ENCODE results near the gene DCXR.

The DCXR gene

GRCh38 chr17:82008941-82009405 is 28.5 kb downstream of the DCXR start:
- DNase-seq (no peak), ATAC-seq (replicated peaks) (no peak)
- no peaks in the 10 kb centered on the region for H3K36me3 Mint-ChIP-seq (ENCODE audit: insufficient read depth)
- peaks cover 3% of the 10 kb centered on the region in 2 donors for H3K4me1 Mint-ChIP-seq (ENCODE audit: low read depth in 2 of 2)
- no peaks in the 10 kb centered on the region for H3K9me3 Mint-ChIP-seq
- peak overlapping the region; percentile 19 to 29 for H3K27ac Mint-ChIP-seq
- no peak overlapping the region for H3K4me3 Mint-ChIP-seq
- no peaks in the 10 kb centered on the region for H3K27me3 Mint-ChIP-seq

GRCh38 chr17:82008258-82008940 is 29.1 kb downstream of the DCXR start:
- H3K9me3 Mint-ChIP-seq, result no peaks in the 10 kb centered on the region
- no peaks in the 10 kb centered on the region for H3K36me3 Mint-ChIP-seq (ENCODE audit: insufficient read depth)
- no peak for ATAC-seq (replicated peaks)
- H3K27ac Mint-ChIP-seq, result no peak overlapping the region
- no peak overlapping the region for H3K4me3 Mint-ChIP-seq
- H3K4me1 Mint-ChIP-seq (ENCODE audit: low read depth in 2 of 2), result peaks cover 3% of the 10 kb centered on the region in 2 donors
- H3K27me3 Mint-ChIP-seq, result no peaks in the 10 kb centered on the region
- DNase-seq, result no peak

- no peaks in the 10 kb centered on the region for H3K27me3 Mint-ChIP-seq
- no peak overlapping the region for H3K27ac Mint-ChIP-seq
- DNase-seq, result no peak
- ATAC-seq (replicated peaks), result no peak
- H3K9me3 Mint-ChIP-seq, result no peaks in the 10 kb centered on the region
- peaks cover 3% of the 10 kb centered on the region in 2 donors for H3K4me1 Mint-ChIP-seq (ENCODE audit: low read depth in 2 of 2)
- H3K36me3 Mint-ChIP-seq (ENCODE audit: insufficient read depth), result no peaks in the 10 kb centered on the region
- no peak overlapping the region for H3K4me3 Mint-ChIP-seq
Observed at GRCh38 chr17:82007495-82008257, 29.8 kb downstream of the DCXR start.

DNA sequence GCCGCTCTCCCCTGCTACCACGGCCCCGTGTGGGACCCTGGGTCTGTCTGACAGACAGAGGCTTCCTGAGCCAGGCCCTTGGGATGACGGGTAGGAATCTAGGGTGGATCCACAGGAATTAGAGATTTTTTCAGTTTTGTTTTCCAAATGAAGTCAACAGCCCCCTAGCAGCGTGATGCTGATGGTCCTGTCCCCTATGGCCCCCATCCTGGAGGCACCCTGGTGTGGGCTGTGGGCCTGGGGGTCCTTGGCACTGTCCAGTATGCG is 30.3 kb downstream of the DCXR start:
- Mint-ChIP-seq H3K27ac (no peak overlapping the region), H3K27me3 (no peaks in the 10 kb centered on the region), H3K4me3 (no peak overlapping the region), H3K9me3 (no peaks in the 10 kb centered on the region), H3K36me3 (ENCODE audit: insufficient read depth) (no peaks in the 10 kb centered on the region), H3K4me1 (ENCODE audit: low read depth in 2 of 2) (peaks cover 3% of the 10 kb centered on the region in 2 donors)
- ATAC-seq (replicated peaks) (no peak), DNase-seq (no peak)

DNA sequence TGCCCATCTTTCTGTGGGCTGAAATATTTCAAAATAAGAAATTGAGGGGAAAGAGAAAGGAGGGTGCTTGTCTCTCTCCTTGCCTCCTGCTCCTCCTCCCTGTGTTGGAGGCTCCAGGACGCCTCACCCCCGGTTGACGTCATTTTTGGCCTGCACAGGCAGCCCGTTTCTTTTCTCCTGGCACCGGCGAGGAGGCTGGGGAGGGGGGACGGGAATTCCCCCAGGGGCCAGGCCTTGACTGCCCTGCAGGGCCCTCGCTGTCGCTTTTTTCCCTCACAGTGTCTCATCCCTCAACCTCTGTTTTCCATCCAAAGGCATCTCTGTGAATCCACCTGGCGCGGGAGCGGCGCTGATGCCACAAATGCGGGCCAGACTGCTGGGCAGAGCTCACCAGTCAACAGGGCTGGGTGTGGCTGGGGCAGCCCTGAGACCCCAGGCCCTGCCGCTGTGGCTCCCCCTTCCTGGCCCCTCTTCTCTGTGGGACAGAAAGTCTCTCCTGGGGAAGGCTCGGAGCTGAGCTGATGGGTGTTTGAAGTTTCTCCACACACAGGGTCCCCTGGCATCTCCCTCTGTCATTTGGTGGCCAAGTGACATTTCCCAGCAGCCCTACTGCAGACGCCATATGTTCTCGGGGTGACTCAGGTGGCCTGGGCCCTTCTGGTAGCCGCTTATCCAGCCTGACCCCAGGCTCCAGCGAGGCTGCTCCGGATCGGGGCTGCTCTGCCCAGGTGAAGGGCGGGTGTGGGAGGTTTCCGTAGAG is 30.8 kb downstream of the DCXR start:
- H3K27ac Mint-ChIP-seq, result no peak overlapping the region
- no peaks in the 10 kb centered on the region for H3K36me3 Mint-ChIP-seq (ENCODE audit: insufficient read depth)
- no peaks in the 10 kb centered on the region for H3K27me3 Mint-ChIP-seq
- DNase-seq (no peak), ATAC-seq (replicated peaks) (no peak)
- peaks cover 3% of the 10 kb centered on the region in 2 donors for H3K4me1 Mint-ChIP-seq (ENCODE audit: low read depth in 2 of 2)
- H3K9me3 Mint-ChIP-seq, result no peaks in the 10 kb centered on the region
- no peak overlapping the region for H3K4me3 Mint-ChIP-seq

DNA sequence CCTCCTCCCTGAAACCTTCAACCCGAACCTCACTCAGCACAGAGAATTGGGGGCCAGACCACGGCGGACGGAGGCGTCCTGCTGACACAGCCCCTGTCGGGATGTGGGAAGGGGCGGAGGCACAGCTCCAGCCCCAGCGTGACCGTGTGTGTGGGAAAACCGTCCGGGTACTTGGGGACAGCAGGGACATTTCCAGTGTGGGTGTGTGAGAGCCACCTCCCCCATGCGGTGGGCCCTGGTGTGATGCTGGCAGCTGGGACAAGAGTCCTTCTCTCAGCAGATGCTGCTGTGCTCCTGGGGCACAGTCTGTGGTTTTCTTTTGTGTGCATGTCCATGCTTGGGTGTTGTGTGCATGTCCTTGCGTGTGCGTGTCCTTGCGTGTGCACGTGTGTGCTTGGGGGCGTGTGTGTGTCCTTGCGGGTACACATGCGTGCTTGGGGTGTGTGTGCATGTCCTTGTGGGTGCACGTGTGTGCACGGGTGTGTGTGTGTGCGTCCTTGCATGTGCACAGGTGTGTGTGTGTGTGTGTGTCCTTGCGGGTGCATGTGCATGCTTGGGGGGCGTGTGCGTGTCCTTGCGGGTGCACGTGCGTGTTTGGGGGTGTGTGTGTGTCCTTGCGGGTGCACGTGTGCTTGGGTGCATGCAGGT is 31.7 kb downstream of the DCXR start:
- ATAC-seq (replicated peaks) (no peak), DNase-seq (no peak)
- Mint-ChIP-seq H3K27me3 (no peaks in the 10 kb centered on the region), H3K4me1 (ENCODE audit: low read depth in 2 of 2) (peaks cover 3% of the 10 kb centered on the region in 2 donors), H3K27ac (no peak overlapping the region), H3K36me3 (ENCODE audit: insufficient read depth) (no peaks in the 10 kb centered on the region), H3K9me3 (no peaks in the 10 kb centered on the region), H3K4me3 (no peak overlapping the region)

DNA sequence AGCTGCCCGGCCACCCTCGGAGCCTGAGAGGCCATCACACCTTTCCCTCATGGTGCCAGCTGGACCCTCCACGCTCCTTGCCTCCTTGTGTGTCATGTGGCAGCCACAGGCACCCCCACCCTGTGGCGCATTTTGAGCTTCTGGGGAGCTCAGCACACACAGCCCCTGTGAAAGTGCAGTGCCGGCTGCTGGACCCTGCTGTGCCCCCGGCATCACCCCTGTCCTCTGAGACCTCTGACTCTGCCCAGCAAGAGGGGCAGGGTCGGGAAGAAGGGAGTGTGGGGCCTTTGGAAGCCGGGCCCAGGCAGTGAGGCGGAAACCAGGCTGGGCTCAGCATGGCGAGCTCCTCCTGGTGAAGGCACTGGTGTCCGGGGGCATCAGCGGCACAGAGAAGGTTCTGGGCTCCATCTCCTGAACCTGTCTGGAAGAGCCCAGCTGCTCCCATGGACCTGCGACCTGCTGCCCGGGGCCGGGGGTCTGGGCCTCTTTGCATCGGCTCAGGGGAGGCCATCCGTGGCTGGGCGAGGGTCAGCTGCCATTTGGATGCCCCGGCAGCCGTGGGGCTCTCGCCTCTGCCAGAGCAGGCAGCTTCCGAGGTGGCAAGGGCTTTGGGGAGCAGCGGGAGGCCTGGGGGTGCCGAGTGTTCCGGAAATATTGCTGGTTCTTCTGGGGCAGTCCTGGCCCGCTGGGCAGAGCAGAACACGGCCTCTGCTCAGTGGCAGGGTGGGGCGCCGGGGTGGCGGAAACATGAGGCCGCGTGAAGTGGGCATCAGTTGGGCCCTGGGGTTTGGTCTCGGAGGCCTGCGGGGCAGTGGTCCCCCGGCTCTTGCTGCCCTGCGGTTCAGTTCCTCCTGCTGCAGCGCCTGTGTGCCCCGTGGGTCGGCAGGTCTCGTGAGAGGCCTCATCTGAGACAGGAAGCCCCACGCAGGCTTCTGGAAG is 32.7 kb downstream of the DCXR start:
- H3K4me3 Mint-ChIP-seq, result no peak overlapping the region
- DNase-seq, result no peak
- no peak overlapping the region for H3K27ac Mint-ChIP-seq
- H3K27me3 Mint-ChIP-seq, result no peaks in the 10 kb centered on the region
- no peak for ATAC-seq (replicated peaks)
- peaks cover 3 to 5% of the 10 kb centered on the region in 2 donors for H3K4me1 Mint-ChIP-seq (ENCODE audit: low read depth in 2 of 2)
- no peaks in the 10 kb centered on the region for H3K36me3 Mint-ChIP-seq (ENCODE audit: insufficient read depth)
- no peaks in the 10 kb centered on the region for H3K9me3 Mint-ChIP-seq

DNA sequence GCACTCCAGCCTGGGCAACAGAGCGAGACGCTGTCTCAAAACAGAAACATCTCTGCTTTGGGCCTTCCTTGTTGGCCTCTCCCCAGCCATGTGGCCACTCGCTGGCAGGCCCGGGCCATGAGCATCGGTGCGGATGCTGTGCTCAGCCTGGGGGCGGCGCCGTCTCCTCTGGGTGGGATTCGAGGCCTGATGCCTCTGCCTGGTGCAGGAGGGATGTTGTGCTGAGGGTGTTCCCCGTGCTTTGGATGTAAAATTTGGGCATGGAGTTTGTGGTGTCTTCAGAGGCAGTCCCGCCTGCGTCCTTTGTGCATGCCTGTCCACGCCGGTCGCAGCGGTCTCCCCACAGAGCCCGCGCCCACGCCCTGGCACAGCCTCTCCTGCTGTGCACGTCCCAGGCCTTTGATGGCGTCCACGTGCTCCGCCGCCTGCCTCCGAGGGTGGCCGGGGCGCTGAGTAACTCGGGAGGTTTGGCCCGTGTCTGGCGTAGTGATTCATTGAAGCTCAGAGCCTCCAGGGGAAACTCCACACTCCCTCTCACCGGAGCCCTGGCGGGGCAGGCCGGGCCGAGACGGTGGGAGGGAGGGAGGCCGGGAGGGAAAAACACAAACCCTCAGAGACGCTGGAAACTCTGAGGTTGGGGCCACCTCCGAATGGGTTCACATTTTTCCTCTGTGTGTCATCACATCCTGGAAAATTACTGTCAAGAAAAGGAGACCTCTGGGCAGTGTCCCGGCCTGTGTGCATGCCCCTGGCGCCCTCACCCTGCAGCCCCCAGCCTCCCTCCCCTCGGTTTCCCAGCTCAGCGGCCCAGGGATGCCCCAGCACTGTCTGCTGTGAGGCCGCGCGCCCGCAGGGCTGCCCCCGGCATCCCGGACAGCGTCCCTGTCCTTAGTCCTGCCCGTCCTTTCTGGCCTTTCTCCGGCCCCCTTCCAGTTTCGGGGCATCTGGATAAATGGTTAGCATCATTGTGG is 33.8 kb downstream of the DCXR start:
- DNase-seq, result no peak
- no peaks in the 10 kb centered on the region for H3K9me3 Mint-ChIP-seq
- H3K27me3 Mint-ChIP-seq, result no peaks in the 10 kb centered on the region
- peaks cover 3% of the 10 kb centered on the region for H3K36me3 Mint-ChIP-seq (ENCODE audit: insufficient read depth)
- no peak overlapping the region for H3K4me3 Mint-ChIP-seq
- peaks cover 3 to 6% of the 10 kb centered on the region in 2 donors for H3K4me1 Mint-ChIP-seq (ENCODE audit: low read depth in 2 of 2)
- no peak for ATAC-seq (replicated peaks)
- no peak overlapping the region for H3K27ac Mint-ChIP-seq

GRCh38 chr17:82001571-82002056 is 35.9 kb downstream of the DCXR start:
- Mint-ChIP-seq H3K4me1 (ENCODE audit: low read depth in 2 of 2) (peaks cover 3 to 6% of the 10 kb centered on the region in 2 donors), H3K4me3 (no peak overlapping the region), H3K9me3 (no peaks in the 10 kb centered on the region), H3K27me3 (no peaks in the 10 kb centered on the region), H3K27ac (no peak overlapping the region), H3K36me3 (ENCODE audit: insufficient read depth) (peaks cover 6% of the 10 kb centered on the region)
- DNase-seq (no peak), ATAC-seq (replicated peaks) (no peak)

GRCh38 chr17:82000803-82001570 is 36.5 kb downstream of the DCXR start:
- no peak for DNase-seq
- no peaks in the 10 kb centered on the region for H3K9me3 Mint-ChIP-seq
- no peak for ATAC-seq (replicated peaks)
- no peak overlapping the region for H3K4me3 Mint-ChIP-seq
- H3K36me3 Mint-ChIP-seq (ENCODE audit: insufficient read depth), result peaks cover 8% of the 10 kb centered on the region
- H3K27ac Mint-ChIP-seq, result no peak overlapping the region
- no peaks in the 10 kb centered on the region for H3K27me3 Mint-ChIP-seq
- peaks cover 1 to 5% of the 10 kb centered on the region in 2 donors for H3K4me1 Mint-ChIP-seq (ENCODE audit: low read depth in 2 of 2)

All from effector memory CD8-positive, alpha-beta T cell (primary cell).